Measurements from ENCODE around the gene TMEM234. TPM values are rescaled to one million over a fixed set of nuclear protein-coding genes. Genes with fewer than 3 reads are reported as not detected.
A peak's percentile ranks its signal among the peaks of the same experiment; 100 is the strongest.

Gene TMEM234
- total RNA-seq, 1 donor from 2014 or later, result 27.9 TPM

- TF ChIP-seq CTCF (IDR thresholded peaks at IDR 0.05), result no peak
- Mint-ChIP-seq H3K4me3 (ENCODE audit: unreplicated experiment) (no peak within 1 kb of the TSS), H3K27ac (ENCODE audit: unreplicated experiment) (peak within 1 kb of the TSS; percentile 68)
Observed at GRCh38 chr1:32246888-32247273, 24.7 kb upstream of the TMEM234 start, which contains the start of gene FAM167B. Gene FAM167B (plus strand): TSS chr1:32247222. CDS start chr1:32247422, 200 bp downstream.

GRCh38 chr1:32242341-32242851 is 20.2 kb upstream of the TMEM234 start:
- H3K27ac Mint-ChIP-seq (ENCODE audit: unreplicated experiment), result peak overlapping the region; percentile 71
- H3K4me3 Mint-ChIP-seq (ENCODE audit: unreplicated experiment), result no peak overlapping the region
- no peak for DNase-seq (ENCODE audit: extremely low spot score, unreplicated experiment)
- no peak for TF ChIP-seq CTCF (IDR thresholded peaks at IDR 0.05)
- H3K9me3 Mint-ChIP-seq (ENCODE audit: unreplicated experiment), result no peaks in the 10 kb centered on the region
- no peaks in the 10 kb centered on the region for H3K27me3 Mint-ChIP-seq (ENCODE audit: unreplicated experiment)
- H3K36me3 Mint-ChIP-seq (ENCODE audit: unreplicated experiment), result no peaks in the 10 kb centered on the region
- peaks cover 37% of the 10 kb centered on the region for H3K4me1 Mint-ChIP-seq (ENCODE audit: unreplicated experiment)

More at GRCh38 chr1:32246888-32247273, 24.7 kb upstream of the TMEM234 start, which contains the start of gene FAM167B:
- H3K4me1 Mint-ChIP-seq (ENCODE audit: unreplicated experiment), result peaks cover 40% of the 10 kb centered on the region
- no peaks in the 10 kb centered on the region for H3K27me3 Mint-ChIP-seq (ENCODE audit: unreplicated experiment)
- H3K9me3 Mint-ChIP-seq (ENCODE audit: unreplicated experiment), result no peaks in the 10 kb centered on the region
- no peak for DNase-seq (ENCODE audit: extremely low spot score, unreplicated experiment)
- no peaks in the 10 kb centered on the region for H3K36me3 Mint-ChIP-seq (ENCODE audit: unreplicated experiment)

GRCh38 chr1:32241001-32241763 is 19.0 kb upstream of the TMEM234 start:
- TF ChIP-seq CTCF (IDR thresholded peaks at IDR 0.05), result no peak
- Mint-ChIP-seq H3K27me3 (ENCODE audit: unreplicated experiment) (no peaks in the 10 kb centered on the region), H3K27ac (ENCODE audit: unreplicated experiment) (peak overlapping the region; percentile 93), H3K4me3 (ENCODE audit: unreplicated experiment) (peak overlapping the region; percentile 88), H3K4me1 (ENCODE audit: unreplicated experiment) (peaks cover 29% of the 10 kb centered on the region), H3K9me3 (ENCODE audit: unreplicated experiment) (no peaks in the 10 kb centered on the region), H3K36me3 (ENCODE audit: unreplicated experiment) (no peaks in the 10 kb centered on the region)
- DNase-seq (ENCODE audit: extremely low spot score, unreplicated experiment), result peak; percentile 86

GRCh38 chr1:32240140-32240951 is 18.2 kb upstream of the TMEM234 start:
- TF ChIP-seq CTCF (IDR thresholded peaks at IDR 0.05), result peak; percentile 25
- peak; percentile 88 for DNase-seq (ENCODE audit: extremely low spot score, unreplicated experiment)
- H3K9me3 Mint-ChIP-seq (ENCODE audit: unreplicated experiment), result no peaks in the 10 kb centered on the region
- no peaks in the 10 kb centered on the region for H3K27me3 Mint-ChIP-seq (ENCODE audit: unreplicated experiment)
- H3K36me3 Mint-ChIP-seq (ENCODE audit: unreplicated experiment), result no peaks in the 10 kb centered on the region
- peaks cover 31% of the 10 kb centered on the region for H3K4me1 Mint-ChIP-seq (ENCODE audit: unreplicated experiment)
- peak overlapping the region; percentile 93 for H3K27ac Mint-ChIP-seq (ENCODE audit: unreplicated experiment)
- peak overlapping the region; percentile 88 for H3K4me3 Mint-ChIP-seq (ENCODE audit: unreplicated experiment)

- Mint-ChIP-seq H3K4me3 (ENCODE audit: unreplicated experiment) (peak overlapping the region; percentile 88), H3K36me3 (ENCODE audit: unreplicated experiment) (no peaks in the 10 kb centered on the region), H3K27ac (ENCODE audit: unreplicated experiment) (no peak overlapping the region)
Observed at GRCh38 chr1:32239790-32240139, 17.6 kb upstream of the TMEM234 start.

More at GRCh38 chr1:32239790-32240139, 17.6 kb upstream of the TMEM234 start:
- no peak for DNase-seq (ENCODE audit: extremely low spot score, unreplicated experiment)
- Mint-ChIP-seq H3K9me3 (ENCODE audit: unreplicated experiment) (no peaks in the 10 kb centered on the region), H3K27me3 (ENCODE audit: unreplicated experiment) (no peaks in the 10 kb centered on the region), H3K4me1 (ENCODE audit: unreplicated experiment) (peaks cover 31% of the 10 kb centered on the region)
- no peak for TF ChIP-seq CTCF (IDR thresholded peaks at IDR 0.05)

Measured in osteocyte (in vitro differentiated cells).